Daoy (cell line): Measurements from ENCODE around the gene MTCH2. TPM values are rescaled to one million over a fixed set of nuclear protein-coding genes. Genes with fewer than 3 reads are reported as not detected.

ENCODE experiments used
- total RNA-seq: library from RNA; depleted of rRNA; stranded (reverse); fragments of >200 nt; shearing (Covaris generic); gene quantifications from 2 replicates; pipeline ENCODE4 v1.2.3, GENCODE V29; 2014; rRNA removed

The MTCH2 gene
- total RNA-seq, 1 experiment from 2014 or later: 119 TPM

Other genes with a start within 250 kb of the MTCH2 start
- gene SLC39A13, start 234.0 kb downstream of the MTCH2 start, total RNA-seq: 29.8 and 50.5 TPM in 2 replicates
- 272 and 370 TPM in 2 replicates for gene PSMC3, start 216.1 kb downstream of the MTCH2 start, total RNA-seq
- not detected in 2 replicates for gene RAPSN, start 193.4 kb downstream of the MTCH2 start, total RNA-seq
- gene CELF1, start 89.4 kb downstream of the MTCH2 start, total RNA-seq: 59.9 and 62.5 TPM in 2 replicates
- gene PTPMT1, start 77.0 kb downstream of the MTCH2 start, total RNA-seq: 62.2 and 81.9 TPM in 2 replicates
- gene KBTBD4, start 63.6 kb downstream of the MTCH2 start, total RNA-seq: 21.3 and 26.9 TPM in 2 replicates
- gene NDUFS3, start 63.5 kb downstream of the MTCH2 start, total RNA-seq: 137 and 253 TPM in 2 replicates
- gene FAM180B, start 55.9 kb downstream of the MTCH2 start, total RNA-seq: not detected in 2 replicates
- gene C1QTNF4, start 48.1 kb downstream of the MTCH2 start, total RNA-seq: not detected in 2 replicates
- gene AGBL2, start 72.8 kb upstream of the MTCH2 start, total RNA-seq: 0.42 and 1.3 TPM in 2 replicates
- 37.7 and 79.5 TPM in 2 replicates for gene FNBP4, start 124.8 kb upstream of the MTCH2 start, total RNA-seq
- 26.5 and 27.5 TPM in 2 replicates for gene NUP160, start 205.8 kb upstream of the MTCH2 start, total RNA-seq